ENCODE measurements around the gene PTPN18. TPM values are rescaled to one million over a fixed set of nuclear protein-coding genes. Genes with fewer than 3 reads are reported as not detected.
A peak's percentile ranks its signal among the peaks of the same experiment; 100 is the strongest.

PTPN18 gene
- total RNA-seq, 1 experiment from 2014 or later = 229 TPM

GRCh38 chr2:130352237-130352636 lies 3.6 kb upstream of the PTPN18 start:
- H3K9ac ChIP-seq (ENCODE audit: low read length) = peak overlapping the region; percentile 61
- no peak overlapping the region for H2AFZ ChIP-seq (ENCODE audit: low read length)
- peak; percentile 69 for DNase-seq

GRCh38 chr2:130353291-130354138 lies 2.3 kb upstream of the PTPN18 start:
- peak; percentile 56 for DNase-seq
- Histone ChIP-seq H3K27ac (ENCODE audit: low read length) (peak overlapping the region; percentile 94), H3K79me2 (ENCODE audit: low read length) (peaks cover 21% of the 10 kb centered on the region), H4K20me1 (ENCODE audit: insufficient read depth, low read depth, low read length) (no peaks in the 10 kb centered on the region), H3K4me3 (ENCODE audit: low read length) (peak overlapping the region; percentile 90; the same call in 1 of the 2 replicates), H3K27me3 (ENCODE audit: low read length) (no peaks in the 10 kb centered on the region), H3K9ac (ENCODE audit: low read length) (peak overlapping the region; percentile 89), H3K9me3 (ENCODE audit: low read length) (no peaks in the 10 kb centered on the region), H2AFZ (ENCODE audit: low read length) (no peak overlapping the region), H3K4me1 (ENCODE audit: low read length) (peaks cover 71% of the 10 kb centered on the region), H3K4me2 (ENCODE audit: low read depth, low read length, poor library complexity, severe bottlenecking) (peak overlapping the region; percentile 98), H3K9me2 (replicated peaks; ENCODE audit: insufficient read depth, low read length) (no peaks in the 10 kb centered on the region), H3K36me3 (ENCODE audit: insufficient read depth, low read length) (peaks cover 2% of the 10 kb centered on the region; the same call in 1 of the 2 replicates)

More at GRCh38 chr2:130352237-130352636, 3.6 kb upstream of the PTPN18 start:
- H3K9me3 ChIP-seq (ENCODE audit: low read length) = no peaks in the 10 kb centered on the region
- no peaks in the 10 kb centered on the region for H3K27me3 ChIP-seq (ENCODE audit: low read length)
- peaks cover 23% of the 10 kb centered on the region for H3K79me2 ChIP-seq (ENCODE audit: low read length)
- H3K4me2 ChIP-seq (ENCODE audit: low read depth, low read length, poor library complexity, severe bottlenecking) = peak overlapping the region; percentile 66
- H3K9me2 ChIP-seq (replicated peaks; ENCODE audit: insufficient read depth, low read length) = no peaks in the 10 kb centered on the region
- no peaks in the 10 kb centered on the region for H4K20me1 ChIP-seq (ENCODE audit: insufficient read depth, low read depth, low read length)
- H3K27ac ChIP-seq (ENCODE audit: low read length) = peak overlapping the region; percentile 94
- peaks cover 84% of the 10 kb centered on the region for H3K4me1 ChIP-seq (ENCODE audit: low read length)
- H3K36me3 ChIP-seq (ENCODE audit: insufficient read depth, low read length) = peaks cover 15% of the 10 kb centered on the region; the same call in 1 of the 2 replicates
- peak overlapping the region; percentile 36 for H3K4me3 ChIP-seq (ENCODE audit: low read length)

- Histone ChIP-seq H3K9ac (ENCODE audit: low read length) (peak overlapping the region; percentile 89), H3K4me2 (ENCODE audit: low read depth, low read length, poor library complexity, severe bottlenecking) (peak overlapping the region; percentile 98)
These were observed 1.8 kb upstream of the PTPN18 start for GRCh38 chr2:130354139-130354428.

GRCh38 chr2:130355172-130355577 lies 681 bp upstream of the PTPN18 start:
- H3K9ac ChIP-seq (ENCODE audit: low read length) = peak overlapping the region; percentile 89
- no peaks in the 10 kb centered on the region for H3K36me3 ChIP-seq (ENCODE audit: insufficient read depth, low read length)
- peak; percentile 74 for DNase-seq
- H3K4me3 ChIP-seq (ENCODE audit: low read length) = peak overlapping the region; percentile 90
- H2AFZ ChIP-seq (ENCODE audit: low read length) = peak overlapping the region; percentile 23
- peaks cover 21% of the 10 kb centered on the region for H3K79me2 ChIP-seq (ENCODE audit: low read length)
- peak overlapping the region; percentile 98 for H3K4me2 ChIP-seq (ENCODE audit: low read depth, low read length, poor library complexity, severe bottlenecking)
- peaks cover 63% of the 10 kb centered on the region for H3K4me1 ChIP-seq (ENCODE audit: low read length)
- no peaks in the 10 kb centered on the region for H3K27me3 ChIP-seq (ENCODE audit: low read length)
- H3K9me3 ChIP-seq (ENCODE audit: low read length) = no peaks in the 10 kb centered on the region
- H3K27ac ChIP-seq (ENCODE audit: low read length) = peak overlapping the region; percentile 94
- H3K9me2 ChIP-seq (replicated peaks; ENCODE audit: insufficient read depth, low read length) = no peaks in the 10 kb centered on the region
- no peaks in the 10 kb centered on the region for H4K20me1 ChIP-seq (ENCODE audit: insufficient read depth, low read depth, low read length)

More at GRCh38 chr2:130354139-130354428, 1.8 kb upstream of the PTPN18 start:
- H3K27ac ChIP-seq (ENCODE audit: low read length) = peak overlapping the region; percentile 94
- H3K79me2 ChIP-seq (ENCODE audit: low read length) = peaks cover 21% of the 10 kb centered on the region
- H3K4me3 ChIP-seq (ENCODE audit: low read length) = peak overlapping the region; percentile 90; the same call in 1 of the 2 replicates
- H2AFZ ChIP-seq (ENCODE audit: low read length) = no peak overlapping the region
- DNase-seq = no peak
- peaks cover 67% of the 10 kb centered on the region for H3K4me1 ChIP-seq (ENCODE audit: low read length)
- no peaks in the 10 kb centered on the region for H3K9me3 ChIP-seq (ENCODE audit: low read length)
- H4K20me1 ChIP-seq (ENCODE audit: insufficient read depth, low read depth, low read length) = no peaks in the 10 kb centered on the region
- no peaks in the 10 kb centered on the region for H3K27me3 ChIP-seq (ENCODE audit: low read length)
- no peaks in the 10 kb centered on the region for H3K36me3 ChIP-seq (ENCODE audit: insufficient read depth, low read length)
- no peaks in the 10 kb centered on the region for H3K9me2 ChIP-seq (replicated peaks; ENCODE audit: insufficient read depth, low read length)

- no peak overlapping the region for H3K27ac ChIP-seq (ENCODE audit: low read length)
- no peaks in the 10 kb centered on the region for H4K20me1 ChIP-seq (ENCODE audit: insufficient read depth, low read depth, low read length)
- H3K79me2 ChIP-seq (ENCODE audit: low read length) = peaks cover 25% of the 10 kb centered on the region
- no peak overlapping the region for H2AFZ ChIP-seq (ENCODE audit: low read length)
- no peaks in the 10 kb centered on the region for H3K36me3 ChIP-seq (ENCODE audit: insufficient read depth, low read length)
- no peak overlapping the region for H3K9ac ChIP-seq (ENCODE audit: low read length)
- DNase-seq = no peak
- no peaks in the 10 kb centered on the region for H3K9me2 ChIP-seq (replicated peaks; ENCODE audit: insufficient read depth, low read length)
- H3K4me3 ChIP-seq (ENCODE audit: low read length) = no peak overlapping the region
- H3K27me3 ChIP-seq (ENCODE audit: low read length) = no peaks in the 10 kb centered on the region
- H3K4me2 ChIP-seq (ENCODE audit: low read depth, low read length, poor library complexity, severe bottlenecking) = no peak overlapping the region
- peaks cover 36% of the 10 kb centered on the region for H3K4me1 ChIP-seq (ENCODE audit: low read length)
- no peaks in the 10 kb centered on the region for H3K9me3 ChIP-seq (ENCODE audit: low read length)
These were observed 2.0 kb downstream of the PTPN18 start for GRCh38 chr2:130357864-130358263.

GRCh38 chr2:130358420-130359350 lies 2.8 kb downstream of the PTPN18 start:
- Histone ChIP-seq H3K27me3 (ENCODE audit: low read length) (no peaks in the 10 kb centered on the region), H3K9me3 (ENCODE audit: low read length) (no peaks in the 10 kb centered on the region; the same call in 1 of the 2 replicates), H3K27ac (ENCODE audit: low read length) (no peak overlapping the region), H2AFZ (ENCODE audit: low read length) (no peak overlapping the region), H3K4me3 (ENCODE audit: low read length) (no peak overlapping the region), H4K20me1 (ENCODE audit: insufficient read depth, low read depth, low read length) (no peaks in the 10 kb centered on the region), H3K79me2 (ENCODE audit: low read length) (peaks cover 24% of the 10 kb centered on the region), H3K36me3 (ENCODE audit: insufficient read depth, low read length) (peaks cover 5% of the 10 kb centered on the region), H3K9me2 (replicated peaks; ENCODE audit: insufficient read depth, low read length) (no peaks in the 10 kb centered on the region), H3K9ac (ENCODE audit: low read length) (no peak overlapping the region), H3K4me2 (ENCODE audit: low read depth, low read length, poor library complexity, severe bottlenecking) (no peak overlapping the region), H3K4me1 (ENCODE audit: low read length) (peaks cover 28% of the 10 kb centered on the region)
- DNase-seq = no peak

GRCh38 chr2:130359466-130359865 lies 3.6 kb downstream of the PTPN18 start:
- Histone ChIP-seq H3K4me3 (ENCODE audit: low read length) (no peak overlapping the region), H3K9me3 (ENCODE audit: low read length) (no peaks in the 10 kb centered on the region; the same call in 1 of the 2 replicates), H3K36me3 (ENCODE audit: insufficient read depth, low read length) (peaks cover 11% of the 10 kb centered on the region), H3K9me2 (replicated peaks; ENCODE audit: insufficient read depth, low read length) (no peaks in the 10 kb centered on the region), H4K20me1 (ENCODE audit: insufficient read depth, low read depth, low read length) (no peaks in the 10 kb centered on the region), H3K27ac (ENCODE audit: low read length) (no peak overlapping the region), H3K4me2 (ENCODE audit: low read depth, low read length, poor library complexity, severe bottlenecking) (no peak overlapping the region), H3K4me1 (ENCODE audit: low read length) (peaks cover 20% of the 10 kb centered on the region), H3K79me2 (ENCODE audit: low read length) (peaks cover 24% of the 10 kb centered on the region), H3K27me3 (ENCODE audit: low read length) (no peaks in the 10 kb centered on the region), H3K9ac (ENCODE audit: low read length) (no peak overlapping the region), H2AFZ (ENCODE audit: low read length) (no peak overlapping the region)
- no peak for DNase-seq

- Histone ChIP-seq H3K9me3 (ENCODE audit: low read length) (no peaks in the 10 kb centered on the region; the same call in 1 of the 2 replicates), H4K20me1 (ENCODE audit: insufficient read depth, low read depth, low read length) (no peaks in the 10 kb centered on the region), H3K79me2 (ENCODE audit: low read length) (peaks cover 16% of the 10 kb centered on the region; the same call in 1 of the 2 replicates), H3K27me3 (ENCODE audit: low read length) (no peaks in the 10 kb centered on the region), H2AFZ (ENCODE audit: low read length) (no peak overlapping the region), H3K9ac (ENCODE audit: low read length) (no peak overlapping the region), H3K9me2 (replicated peaks; ENCODE audit: insufficient read depth, low read length) (no peaks in the 10 kb centered on the region), H3K4me1 (ENCODE audit: low read length) (peaks cover 25% of the 10 kb centered on the region), H3K4me2 (ENCODE audit: low read depth, low read length, poor library complexity, severe bottlenecking) (no peak overlapping the region), H3K4me3 (ENCODE audit: low read length) (no peak overlapping the region), H3K36me3 (ENCODE audit: insufficient read depth, low read length) (peaks cover 11% of the 10 kb centered on the region), H3K27ac (ENCODE audit: low read length) (no peak overlapping the region)
- no peak for DNase-seq
These were observed 7.6 kb downstream of the PTPN18 start for GRCh38 chr2:130363479-130363878.

Data from Karpas-422 (cell line).